CD4-positive, alpha-beta memory T cell (primary cell): ENCODE measurements around the gene KCTD15. TPM values are rescaled to one million over a fixed set of nuclear protein-coding genes. Genes with fewer than 3 reads are reported as not detected.

Source experiments
- CTCF ChIA-PET: fragments of 350-600 bp; sonication (Branson Sonifier 250); formaldehyde crosslinking; loops from one replicate; lab custom pipeline; 2021; ENCODE audit warnings: inconsistent platforms; ENCODE audit not compliant: partially characterized antibody; lab: Charles Lee
- POLR2A ChIA-PET: fragments of 350-600 bp; sonication (Branson Sonifier 250); formaldehyde crosslinking; loops from one replicate; lab custom pipeline; 2021; ENCODE audit not compliant: partially characterized antibody; lab: Charles Lee
- DNase-seq, 5 donors: peaks; one replicate each; pipeline versions ENCODE4 v3.0.0 to v3.0.0-alpha.2; 2020 to 2022; ENCODE audit warnings: mixed read lengths in 1 of 5
- H3K27ac ChIP-seq: one replicate; pipeline ENCODE4 v1.7.0; 2013; ENCODE audit warnings: low read depth, low read length
- H3K27me3 ChIP-seq: 2 replicates; pipeline ENCODE4 v1.7.0; 2013; ENCODE audit warnings: mild to moderate bottlenecking, low read length, moderate library complexity; ENCODE audit not compliant: insufficient read depth
- H3K36me3 ChIP-seq: 2 replicates; pipeline ENCODE4 v1.7.0; 2013; ENCODE audit warnings: mild to moderate bottlenecking, low read length, moderate library complexity; ENCODE audit not compliant: insufficient read depth
- H3K4me1 ChIP-seq: 2 replicates; pipeline ENCODE4 v1.7.0; 2013; ENCODE audit warnings: mild to moderate bottlenecking, low read length, moderate library complexity; ENCODE audit not compliant: insufficient read depth
- H3K4me3 ChIP-seq, 2 donors: one replicate each; pipeline ENCODE4 v1.7.0; 2013; ENCODE audit warnings: low read length in 2 of 2, mild to moderate bottlenecking in 1 of 2
- H3K9me3 ChIP-seq, 2 donors: one replicate each; pipeline ENCODE4 v1.7.0; 2013; ENCODE audit warnings: low read length in 2 of 2, control low read depth in 1 of 2; ENCODE audit not compliant: control insufficient read depth in 1 of 2
- H3K27ac Mint-ChIP-seq, 7 donors: one replicate each; pipeline ENCODE4 v1.8.0; 2020 to 2021; ENCODE audit warnings: mixed read lengths in 7 of 7, mild to moderate bottlenecking in 6 of 7, inconsistent platforms in 3 of 7, moderate library complexity in 3 of 7
- H3K27me3 Mint-ChIP-seq, 2 donors: one replicate each; pipeline ENCODE4 v1.8.0; 2020 to 2021; ENCODE audit warnings: mixed read lengths in 2 of 2
- H3K36me3 Mint-ChIP-seq, 2 donors: one replicate each; pipeline ENCODE4 v1.8.0; 2020 to 2021; ENCODE audit warnings: mixed read lengths in 2 of 2, inconsistent platforms in 1 of 2, mild to moderate bottlenecking in 1 of 2
- H3K4me1 Mint-ChIP-seq, 4 donors: one replicate each; pipeline ENCODE4 v1.8.0; 2020 to 2021; ENCODE audit warnings: mixed read lengths in 4 of 4, mild to moderate bottlenecking in 1 of 4
- H3K4me3 Mint-ChIP-seq, 8 donors: one replicate each; pipeline ENCODE4 v1.8.0; 2020 to 2021; ENCODE audit warnings: mixed read lengths in 8 of 8, mild to moderate bottlenecking in 7 of 8, moderate library complexity in 6 of 8, inconsistent platforms in 3 of 8
- H3K9me3 Mint-ChIP-seq, 8 donors: one replicate each; pipeline ENCODE4 v1.8.0; 2020 to 2021; ENCODE audit warnings: mixed read lengths in 8 of 8, mild to moderate bottlenecking in 5 of 8, inconsistent platforms in 3 of 8, moderate library complexity in 1 of 8
- intact Hi-C: fragments of 100-400 bp; cut with micrococcal nuclease; formaldehyde crosslinking; loops from one replicate; pipeline ENCODE4 v1.15.1; 2023
- polyA plus RNA-seq, 2 donors: library from polyadenylated mRNA; unstranded; fragments of 300-500 nt; fragmentation: Illumina TruSeq; gene quantifications; one replicate each; pipeline ENCODE4 v1.2.3, GENCODE V29; 2021
- total RNA-seq, 2 experiments: library from RNA; stranded (reverse); gene quantifications; one replicate each; pipeline ENCODE4 v1.2.3, GENCODE V29; 2021

The KCTD15 gene
- total and polyA plus RNA-seq, 4 experiments from 2014 or later, result 0.68 to 11.0 (median 5.8) TPM

DNA sequence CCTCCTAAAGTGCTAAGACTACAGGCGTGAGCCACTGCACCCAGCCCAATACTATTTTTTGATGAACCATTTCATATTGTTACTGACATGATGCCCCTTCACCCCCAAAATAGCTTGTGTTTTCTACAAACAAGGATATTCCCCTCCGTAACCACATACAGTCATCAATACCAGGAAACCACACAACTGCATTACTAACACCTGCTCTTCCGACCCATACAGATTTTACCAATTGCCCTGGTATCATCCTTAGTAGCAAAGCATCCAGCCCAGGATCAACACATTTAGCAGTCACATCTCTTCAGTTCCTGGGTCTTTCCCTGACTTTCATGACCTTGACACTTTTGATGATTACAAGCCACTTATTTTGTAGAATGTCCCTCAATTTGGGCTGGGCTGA is 33.6 kb downstream of the KCTD15 start:
- Histone ChIP-seq H3K4me3 (no peak overlapping the region), H3K9me3 (no peaks in the 10 kb centered on the region), H3K27me3 (no peaks in the 10 kb centered on the region), H3K27ac (no peak overlapping the region), H3K36me3 (no peaks in the 10 kb centered on the region), H3K4me1 (no peaks in the 10 kb centered on the region)
- Mint-ChIP-seq H3K4me3 (no peak overlapping the region), H3K27me3 (peaks cover 11 to 17% of the 10 kb centered on the region in 2 donors), H3K27ac (no peak overlapping the region), H3K4me1 (peaks cover 0 to 4% (median 2%) of the 10 kb centered on the region in 4 donors), H3K36me3 (no peaks in the 10 kb centered on the region), H3K9me3 (no peaks in the 10 kb centered on the region)
- ChIA-PET CTCF (no interaction called here), POLR2A (no interaction called here)
- no peak for DNase-seq
- intact Hi-C loops, result no loop called here

DNA sequence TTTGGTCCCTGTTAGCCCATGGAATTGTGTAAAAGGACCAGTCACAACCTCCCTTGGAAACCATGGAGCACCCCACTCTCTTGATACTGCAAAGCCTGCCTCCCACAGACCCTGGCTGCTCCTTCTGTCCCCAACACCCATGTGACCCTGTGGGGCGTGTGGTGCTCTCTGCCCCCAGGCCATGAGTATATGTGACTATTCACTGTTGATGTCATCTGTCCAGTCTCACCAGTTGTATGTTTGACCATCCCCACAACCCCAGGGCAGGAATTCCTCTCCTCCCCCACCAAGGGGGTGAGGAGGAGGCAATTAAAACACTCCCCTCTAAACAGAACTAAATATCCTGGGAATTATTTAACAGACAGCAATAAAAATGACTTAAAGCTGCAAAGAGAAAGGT is 35.2 kb downstream of the KCTD15 start:
- peaks cover 8 to 17% of the 10 kb centered on the region in 2 donors for H3K27me3 Mint-ChIP-seq
- Histone ChIP-seq H3K9me3 (no peaks in the 10 kb centered on the region), H3K4me3 (no peak overlapping the region), H3K4me1 (no peaks in the 10 kb centered on the region), H3K27me3 (no peaks in the 10 kb centered on the region), H3K36me3 (no peaks in the 10 kb centered on the region), H3K27ac (no peak overlapping the region)
- H3K4me3 Mint-ChIP-seq, result no peak overlapping the region
- H3K9me3 Mint-ChIP-seq, result no peaks in the 10 kb centered on the region
- H3K36me3 Mint-ChIP-seq, result no peaks in the 10 kb centered on the region
- CTCF ChIA-PET, result no interaction called here
- no peak for DNase-seq
- H3K27ac Mint-ChIP-seq, result no peak overlapping the region
- POLR2A ChIA-PET, result no interaction called here
- peaks cover 0 to 4% (median 2%) of the 10 kb centered on the region in 4 donors for H3K4me1 Mint-ChIP-seq
- intact Hi-C loops, result no loop called here

DNA sequence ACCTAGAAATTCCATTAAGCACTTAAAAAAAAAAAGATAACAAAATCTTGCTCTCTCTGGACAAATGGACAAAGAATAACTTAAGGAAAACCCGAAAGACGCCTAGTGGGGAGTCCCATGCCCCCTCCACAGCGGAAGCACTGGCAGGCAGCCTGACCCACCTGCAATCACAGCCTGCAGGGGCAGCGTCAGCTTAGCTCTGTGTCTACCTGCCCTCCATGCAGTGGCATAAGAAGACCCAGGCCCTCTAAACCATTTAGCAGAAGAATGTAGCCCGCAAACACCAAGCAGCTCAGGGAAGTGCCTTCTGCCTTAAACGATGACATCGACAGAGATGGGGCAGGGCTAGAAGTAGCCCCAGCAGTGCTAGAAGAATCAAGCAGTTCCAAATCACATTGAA is 36.0 kb downstream of the KCTD15 start:
- no peak overlapping the region for H3K4me3 Mint-ChIP-seq
- H3K4me1 Mint-ChIP-seq, result peaks cover 0 to 4% (median 2%) of the 10 kb centered on the region in 4 donors
- intact Hi-C loops, result no loop called here
- Histone ChIP-seq H3K4me1 (no peaks in the 10 kb centered on the region), H3K4me3 (no peak overlapping the region), H3K36me3 (no peaks in the 10 kb centered on the region), H3K27me3 (no peaks in the 10 kb centered on the region), H3K27ac (no peak overlapping the region), H3K9me3 (no peaks in the 10 kb centered on the region)
- H3K27ac Mint-ChIP-seq, result no peak overlapping the region
- ChIA-PET POLR2A (no interaction called here), CTCF (interaction anchor here (1.5 kb wide), 1 partner anchor 55 kb away, joined by 5 read pairs; no protein-coding TSS in a partner anchor)
- H3K36me3 Mint-ChIP-seq, result no peaks in the 10 kb centered on the region
- H3K27me3 Mint-ChIP-seq, result peaks cover 8 to 19% of the 10 kb centered on the region in 2 donors
- no peak for DNase-seq
- H3K9me3 Mint-ChIP-seq, result no peaks in the 10 kb centered on the region

DNA sequence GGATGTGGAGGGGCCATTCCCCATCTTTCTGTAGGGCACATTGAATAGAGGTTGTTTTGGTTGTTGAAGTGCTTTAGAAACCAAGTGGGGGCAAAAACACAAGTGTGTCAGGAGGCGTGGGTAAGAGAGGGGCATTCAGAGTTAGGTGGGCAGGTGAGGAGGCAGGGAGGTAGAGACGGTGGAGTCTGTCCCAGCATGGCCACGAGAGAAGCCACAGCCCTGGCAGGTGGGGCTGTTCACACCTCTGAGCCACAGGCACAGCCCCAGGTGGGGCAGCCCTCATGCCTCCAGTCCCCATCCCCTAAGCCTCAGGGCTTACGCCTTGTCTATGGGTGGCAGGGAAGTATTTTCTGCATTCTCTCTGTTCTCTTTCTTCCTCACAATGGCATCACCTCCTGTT is 43.7 kb downstream of the KCTD15 start:
- Mint-ChIP-seq H3K36me3 (no peaks in the 10 kb centered on the region), H3K9me3 (peaks cover 0 to 4% (median under 1%) of the 10 kb centered on the region in 8 donors), H3K27me3 (peaks cover 24 to 33% of the 10 kb centered on the region in 2 donors), H3K4me1 (no peaks in the 10 kb centered on the region), H3K27ac (peak overlapping the region in 1 of 7 donors; percentile 12), H3K4me3 (no peak overlapping the region)
- DNase-seq, result no peak
- Histone ChIP-seq H3K27me3 (no peaks in the 10 kb centered on the region), H3K9me3 (no peaks in the 10 kb centered on the region), H3K36me3 (no peaks in the 10 kb centered on the region), H3K27ac (no peak overlapping the region), H3K4me3 (no peak overlapping the region), H3K4me1 (no peaks in the 10 kb centered on the region)
- intact Hi-C loops, result no loop called here
- CTCF ChIA-PET, result no interaction called here
- POLR2A ChIA-PET, result no interaction called here

DNA sequence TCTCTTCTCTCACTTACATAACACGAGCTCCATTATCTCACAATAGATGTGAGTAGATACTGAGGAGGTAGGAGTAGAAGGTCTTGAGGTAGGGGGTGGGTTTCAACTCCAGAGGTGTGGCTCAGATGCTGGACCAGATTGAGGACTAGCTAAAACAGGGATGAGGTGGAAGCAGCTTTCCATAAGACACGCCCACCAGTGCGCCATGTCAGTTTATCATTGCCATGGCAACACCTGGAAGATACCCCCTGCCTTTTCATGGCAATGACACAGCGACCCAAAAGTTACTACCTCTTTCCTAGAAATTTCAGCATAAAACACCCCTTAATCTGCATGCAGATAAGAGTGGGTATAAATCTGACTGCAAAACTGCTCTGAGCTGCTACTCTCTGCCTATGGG is 44.1 kb downstream of the KCTD15 start:
- no peaks in the 10 kb centered on the region for H3K27me3 ChIP-seq
- H3K27ac Mint-ChIP-seq, result no peak overlapping the region
- H3K36me3 ChIP-seq, result no peaks in the 10 kb centered on the region
- no peak overlapping the region for H3K4me3 ChIP-seq
- peaks cover 24 to 35% of the 10 kb centered on the region in 2 donors for H3K27me3 Mint-ChIP-seq
- ChIA-PET CTCF (interaction anchor here (0.6 kb wide), 1 partner anchor 16 kb away, joined by 3 read pairs; no protein-coding TSS in a partner anchor), POLR2A (no interaction called here)
- intact Hi-C loops, result no loop called here
- H3K4me1 ChIP-seq, result no peaks in the 10 kb centered on the region
- DNase-seq, result no peak
- H3K9me3 ChIP-seq, result no peaks in the 10 kb centered on the region
- no peaks in the 10 kb centered on the region for H3K36me3 Mint-ChIP-seq
- no peak overlapping the region for H3K27ac ChIP-seq
- peaks cover 0 to 8% (median under 1%) of the 10 kb centered on the region in 8 donors for H3K9me3 Mint-ChIP-seq
- no peaks in the 10 kb centered on the region for H3K4me1 Mint-ChIP-seq
- no peak overlapping the region for H3K4me3 Mint-ChIP-seq

DNA sequence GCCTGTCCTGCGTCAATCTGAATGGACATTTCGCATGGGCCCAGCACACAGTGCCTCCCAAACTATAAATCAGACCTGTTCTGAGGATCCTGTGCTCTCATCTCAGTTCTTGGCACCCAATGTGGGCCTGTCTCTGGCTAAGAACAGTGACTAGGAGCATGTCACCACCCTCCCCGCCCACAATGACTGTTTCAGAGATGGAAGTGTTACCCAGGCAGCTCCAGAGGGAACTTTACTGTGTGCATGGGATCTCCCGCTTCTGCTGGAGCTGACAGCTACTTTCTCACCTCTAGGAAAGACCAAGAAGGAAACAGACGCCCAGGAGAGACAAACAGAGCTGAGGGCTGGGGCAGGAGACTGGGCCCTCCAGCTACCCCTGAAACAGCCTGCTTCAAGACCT is 45.0 kb downstream of the KCTD15 start:
- Histone ChIP-seq H3K36me3 (no peaks in the 10 kb centered on the region), H3K4me3 (no peak overlapping the region), H3K9me3 (no peaks in the 10 kb centered on the region), H3K27ac (no peak overlapping the region), H3K27me3 (no peaks in the 10 kb centered on the region), H3K4me1 (no peaks in the 10 kb centered on the region)
- intact Hi-C loops, result no loop called here
- Mint-ChIP-seq H3K36me3 (no peaks in the 10 kb centered on the region), H3K4me3 (no peak overlapping the region), H3K27ac (no peak overlapping the region), H3K4me1 (no peaks in the 10 kb centered on the region), H3K27me3 (peaks cover 25 to 33% of the 10 kb centered on the region in 2 donors), H3K9me3 (peaks cover 0 to 9% (median under 1%) of the 10 kb centered on the region in 8 donors)
- no peak for DNase-seq
- CTCF ChIA-PET, result interaction anchor here (0.6 kb wide), 1 partner anchor 17 kb away, joined by 3 read pairs; no protein-coding TSS in a partner anchor
- POLR2A ChIA-PET, result no interaction called here

DNA sequence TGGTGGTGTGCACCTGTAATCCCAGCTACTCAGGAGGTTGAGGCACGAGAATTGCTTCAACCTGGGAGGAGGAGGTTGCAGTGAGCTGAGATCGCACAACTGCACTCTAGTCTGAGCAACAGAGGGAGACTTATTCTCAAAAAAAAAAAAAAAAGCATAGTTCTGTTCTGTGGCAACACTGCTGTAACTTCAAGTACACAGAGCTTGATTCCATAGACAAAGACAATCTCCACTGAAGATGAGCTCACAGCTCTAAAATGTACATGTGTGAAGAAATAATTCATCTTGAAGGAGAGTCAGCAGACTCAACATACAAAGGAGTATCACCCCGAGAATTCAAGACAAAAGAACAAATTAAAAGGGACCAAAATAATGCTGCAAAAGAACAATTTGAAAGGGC is 47.8 kb downstream of the KCTD15 start:
- Mint-ChIP-seq H3K27ac (no peak overlapping the region), H3K4me1 (no peaks in the 10 kb centered on the region), H3K9me3 (peaks cover 0 to 15% (median 3%) of the 10 kb centered on the region in 8 donors), H3K36me3 (no peaks in the 10 kb centered on the region), H3K4me3 (no peak overlapping the region), H3K27me3 (peaks cover 26 to 32% of the 10 kb centered on the region in 2 donors)
- Histone ChIP-seq H3K27me3 (no peaks in the 10 kb centered on the region), H3K36me3 (no peaks in the 10 kb centered on the region), H3K27ac (no peak overlapping the region), H3K4me1 (no peaks in the 10 kb centered on the region), H3K9me3 (no peaks in the 10 kb centered on the region), H3K4me3 (no peak overlapping the region)
- ChIA-PET POLR2A (no interaction called here), CTCF (no interaction called here)
- intact Hi-C loops, result no loop called here
- DNase-seq, result no peak
